Esophagus muscularis mucosa (tissue), 4 donors: ENCODE data around the gene CELF2. TPM values are rescaled to one million over a fixed set of nuclear protein-coding genes. Genes with fewer than 3 reads are reported as not detected.

ENCODE experiments used
- DNase-seq: peaks from one replicate; pipeline ENCODE4 v3.0.0-alpha.2; 2017; ENCODE audit errors: extremely low spot score
- H3K27ac ChIP-seq, 4 donors: fragments of 200-600 bp; sonication (generic); replicated peaks in 1 of 4; 1 replicate in 3 of 4; 2 replicates in 1 of 4; pipeline ENCODE4 v1.5.1; 2016 to 2019; ENCODE audit warnings: mild to moderate bottlenecking in 1 of 4
- H3K27me3 ChIP-seq, 4 donors: fragments of 200-600 bp; sonication (generic); one replicate each; pipeline versions ENCODE4 v1.5.1 to v1.6.0; 2016 to 2019
- H3K36me3 ChIP-seq, 4 donors: fragments of 200-600 bp; sonication (generic); one replicate each; pipeline ENCODE4 v1.5.1; 2016 to 2019
- H3K4me1 ChIP-seq, 4 donors: fragments of 200-600 bp; sonication (generic); one replicate each; pipeline ENCODE4 v1.5.1; 2016 to 2019
- H3K4me3 ChIP-seq, 4 donors: fragments of 200-600 bp; sonication (generic); 1 replicate in 2 of 4; 2 replicates in 2 of 4; pipeline ENCODE4 v1.5.1; 2016 to 2019; ENCODE audit warnings: mild to moderate bottlenecking in 4 of 4, moderate library complexity in 1 of 4
- H3K9me3 ChIP-seq, 4 donors: fragments of 200-600 bp; sonication (generic); 1 replicate in 3 of 4; 2 replicates in 1 of 4; pipeline ENCODE4 v1.5.1; 2016 to 2019
- EP300 ChIP-seq: sonication (generic); formaldehyde crosslinking; IDR thresholded peaks from one replicate; pipeline ENCODE4 v1.6.1; 2017; ENCODE audit warnings: antibody characterized with exemption
- POLR2A ChIP-seq: fragments of 450-650 bp; IDR thresholded peaks from one replicate; pipeline ENCODE4 v1.6.1; 2017; ENCODE audit warnings: antibody characterized with exemption, moderate library complexity, mild to moderate bottlenecking, low read depth
- POLR2AphosphoS5 ChIP-seq, 2 donors: sonication (generic); formaldehyde crosslinking; IDR thresholded peaks; one replicate each; pipeline ENCODE4 v1.6.1; 2017; ENCODE audit warnings: antibody characterized with exemption in 2 of 2
- WGBS: methylation state at CpG from one replicate; pipeline ENCODE4 v1.1.5; 2018; 5-methylcytosine and 5-hydroxymethylcytosine counted together
- intact Hi-C: fragments of 100-400 bp; cut with DNase I; formaldehyde crosslinking; loops from one replicate; pipeline ENCODE4 v1.15.1; 2023
- total RNA-seq, 4 donors: library from RNA; depleted of rRNA; stranded (reverse); fragments of >200 nt; gene quantifications; one replicate each; pipeline versions ENCODE4 v1.1.0 to v1.2.1, GENCODE V29; 2016
- TF ChIP-seq, protein P1 (sequence below), 3 experiments: fragments of 200-600 bp in 2 of 3; fragments of 450-650 bp in 1 of 3; sonication (generic) in 2 of 3; IDR thresholded peaks; one replicate each; pipeline ENCODE4 v1.5.1; 2017 to 2019; ENCODE audit warnings: antibody characterized with exemption in 3 of 3, mild to moderate bottlenecking in 2 of 3, moderate library complexity in 1 of 3

Gene CELF2
- total RNA-seq, 4 donors from 2014 or later = 81.8 to 128 (median 104) TPM

DNA sequence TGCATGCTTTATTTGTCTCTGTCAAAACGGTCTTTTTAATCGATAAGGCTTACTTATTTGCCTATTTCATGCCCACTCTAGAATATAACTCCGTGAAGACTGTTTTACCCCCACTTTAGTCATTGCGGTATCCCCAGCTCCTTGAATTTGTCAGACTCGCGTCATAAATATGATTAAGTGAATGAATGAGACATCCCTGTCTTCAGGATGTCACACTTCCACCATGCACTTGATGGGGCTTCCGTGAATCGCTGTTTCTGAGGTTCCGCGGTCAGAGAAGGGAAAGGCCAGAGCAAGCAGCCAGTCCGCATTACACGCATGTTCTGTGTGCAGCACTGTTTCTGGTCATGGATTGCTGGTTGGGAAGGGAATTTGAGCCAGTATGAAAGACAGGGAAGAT lies 138.8 kb downstream of the CELF2 start:
- no peak overlapping the region for H3K4me3 ChIP-seq
- TF ChIP-seq POLR2AphosphoS5 (IDR thresholded peaks at IDR 0.05) = no peak
- no peak for TF ChIP-seq POLR2A
- TF ChIP-seq, protein P1, sequence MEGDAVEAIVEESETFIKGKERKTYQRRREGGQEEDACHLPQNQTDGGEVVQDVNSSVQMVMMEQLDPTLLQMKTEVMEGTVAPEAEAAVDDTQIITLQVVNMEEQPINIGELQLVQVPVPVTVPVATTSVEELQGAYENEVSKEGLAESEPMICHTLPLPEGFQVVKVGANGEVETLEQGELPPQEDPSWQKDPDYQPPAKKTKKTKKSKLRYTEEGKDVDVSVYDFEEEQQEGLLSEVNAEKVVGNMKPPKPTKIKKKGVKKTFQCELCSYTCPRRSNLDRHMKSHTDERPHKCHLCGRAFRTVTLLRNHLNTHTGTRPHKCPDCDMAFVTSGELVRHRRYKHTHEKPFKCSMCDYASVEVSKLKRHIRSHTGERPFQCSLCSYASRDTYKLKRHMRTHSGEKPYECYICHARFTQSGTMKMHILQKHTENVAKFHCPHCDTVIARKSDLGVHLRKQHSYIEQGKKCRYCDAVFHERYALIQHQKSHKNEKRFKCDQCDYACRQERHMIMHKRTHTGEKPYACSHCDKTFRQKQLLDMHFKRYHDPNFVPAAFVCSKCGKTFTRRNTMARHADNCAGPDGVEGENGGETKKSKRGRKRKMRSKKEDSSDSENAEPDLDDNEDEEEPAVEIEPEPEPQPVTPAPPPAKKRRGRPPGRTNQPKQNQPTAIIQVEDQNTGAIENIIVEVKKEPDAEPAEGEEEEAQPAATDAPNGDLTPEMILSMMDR (IDR thresholded peaks at IDR 0.05) = no peak
- TF ChIP-seq EP300 = no peak
- intact Hi-C loops = no loop called here
- no peak for DNase-seq
- H3K36me3 ChIP-seq = no peaks in the 10 kb centered on the region
- no peaks in the 10 kb centered on the region for H3K27me3 ChIP-seq
- no peak overlapping the region for H3K27ac ChIP-seq
- 97% methylated on average over 12 of the region's 12 CpGs for WGBS
- H3K9me3 ChIP-seq = no peaks in the 10 kb centered on the region
- peaks cover 43 to 73% (median 68%) of the 10 kb centered on the region in 4 donors for H3K4me1 ChIP-seq

DNA sequence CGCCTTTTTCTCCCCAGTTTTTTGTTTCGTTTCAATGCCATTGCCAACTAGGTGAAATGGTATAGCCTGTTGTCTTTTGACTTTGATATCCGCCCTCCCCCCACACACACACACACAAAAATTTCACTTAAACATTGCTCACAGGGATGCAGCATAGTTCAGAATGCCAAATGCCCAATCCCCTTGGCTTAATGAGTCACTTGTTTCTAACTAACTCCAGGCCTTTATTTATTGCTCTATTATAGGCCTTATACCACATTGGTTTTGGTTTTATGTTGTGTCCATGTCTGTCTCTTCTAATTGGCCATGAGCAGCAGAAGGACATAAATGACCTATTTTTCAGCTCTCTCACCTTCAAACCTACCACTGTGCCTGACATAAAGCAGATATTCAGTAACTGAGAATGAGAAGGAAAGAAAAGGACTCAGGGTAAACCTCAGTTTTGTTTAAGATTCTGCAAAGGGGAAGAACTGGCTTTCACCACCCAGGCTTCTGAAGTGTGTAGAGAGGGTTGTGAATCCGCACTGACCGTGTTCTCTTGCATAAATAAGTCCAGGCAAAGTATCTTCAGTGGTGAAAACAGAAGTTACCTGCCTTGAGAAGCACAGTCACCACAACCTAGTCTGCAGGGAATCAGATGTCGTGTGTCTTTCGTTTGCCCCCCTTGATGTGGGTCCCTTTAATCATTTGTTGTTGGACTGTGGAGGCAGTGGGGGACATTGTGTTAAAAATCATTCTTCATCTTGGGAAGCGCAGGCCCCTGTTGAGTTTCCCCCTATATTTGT lies 139.8 kb downstream of the CELF2 start:
- H3K4me1 ChIP-seq = peaks cover 42 to 80% (median 74%) of the 10 kb centered on the region in 4 donors
- H3K27ac ChIP-seq = no peak overlapping the region
- H3K4me3 ChIP-seq = no peak overlapping the region
- no peaks in the 10 kb centered on the region for H3K36me3 ChIP-seq
- H3K27me3 ChIP-seq = no peaks in the 10 kb centered on the region
- 89% methylated on average over 8 of the region's 8 CpGs for WGBS
- no peaks in the 10 kb centered on the region for H3K9me3 ChIP-seq
- intact Hi-C loops = no loop called here
- DNase-seq = no peak
- TF ChIP-seq, protein P1 (IDR thresholded peaks at IDR 0.05) = no peak
- no peak for TF ChIP-seq POLR2A
- TF ChIP-seq POLR2AphosphoS5 (IDR thresholded peaks at IDR 0.05) = no peak
- TF ChIP-seq EP300 = no peak

DNA sequence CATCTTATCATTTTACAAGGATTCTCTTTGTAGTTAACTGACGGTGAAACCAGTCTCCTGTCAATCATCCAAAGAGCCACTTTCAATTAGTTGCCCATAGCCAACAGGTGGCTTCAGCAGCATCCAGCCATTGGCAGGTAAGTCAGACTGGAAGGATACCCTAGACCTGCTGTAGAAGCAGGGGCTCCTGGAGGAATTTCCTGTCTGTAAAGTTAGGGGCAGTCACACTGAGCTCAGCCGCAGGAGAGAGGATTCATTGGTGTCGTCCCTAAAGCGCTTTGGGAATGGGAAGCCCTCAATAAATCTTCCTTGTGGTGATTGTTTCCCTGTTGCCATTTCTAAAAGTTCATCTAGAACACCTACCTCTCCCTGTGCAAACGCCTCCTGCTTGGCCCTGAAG lies 140.4 kb downstream of the CELF2 start:
- TF ChIP-seq, protein P1 (IDR thresholded peaks at IDR 0.05) = no peak
- TF ChIP-seq POLR2A (no peak), EP300 (no peak), POLR2AphosphoS5 (IDR thresholded peaks at IDR 0.05) (no peak)
- Histone ChIP-seq H3K36me3 (no peaks in the 10 kb centered on the region), H3K4me3 (no peak overlapping the region), H3K27ac (no peak overlapping the region), H3K27me3 (no peaks in the 10 kb centered on the region), H3K4me1 (peaks cover 44 to 82% (median 78%) of the 10 kb centered on the region in 4 donors), H3K9me3 (no peaks in the 10 kb centered on the region)
- DNase-seq = no peak
- 96% methylated on average over 5 of the region's 5 CpGs for WGBS
- intact Hi-C loops = no loop called here

DNA sequence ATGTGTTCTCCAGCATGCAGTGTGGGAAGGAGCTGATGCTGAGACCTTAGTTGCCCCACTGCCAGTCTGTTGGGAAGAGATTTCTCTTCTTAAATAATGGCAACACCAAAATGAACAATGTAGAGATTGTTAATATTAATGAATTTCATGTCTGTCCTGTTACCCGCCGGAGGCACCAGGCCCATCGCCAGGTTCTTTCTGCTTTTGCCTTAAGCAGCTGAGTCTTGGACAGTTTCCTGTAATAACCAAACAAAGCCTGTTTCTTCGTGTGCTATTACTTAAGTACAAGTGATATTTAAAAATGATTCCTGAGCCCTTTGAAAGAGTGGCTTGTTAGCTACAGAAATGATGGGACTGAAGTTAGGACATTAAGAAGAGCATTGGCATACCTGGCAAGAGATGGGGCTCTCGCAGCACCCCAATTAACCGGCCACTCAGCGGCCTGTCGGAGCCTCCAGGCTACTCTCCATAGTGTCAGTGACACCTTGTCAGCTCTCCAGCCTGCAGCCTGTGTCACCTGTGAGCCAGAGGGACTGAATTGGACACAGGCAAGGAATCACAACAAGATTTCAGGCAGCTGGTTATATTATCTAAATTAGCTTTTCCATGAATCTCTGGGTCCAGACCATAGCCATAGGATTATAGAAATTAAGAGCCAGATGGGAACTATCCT lies 142.0 kb downstream of the CELF2 start:
- no peak overlapping the region for H3K4me3 ChIP-seq
- intact Hi-C loops = loop anchor here (10.0 kb wide), 2 partner anchors 115 to 235 kb away; no protein-coding TSS in a partner anchor
- H3K27me3 ChIP-seq = no peaks in the 10 kb centered on the region
- peaks cover 54 to 83% (median 78%) of the 10 kb centered on the region in 4 donors for H3K4me1 ChIP-seq
- 43% methylated on average over 8 of the region's 8 CpGs for WGBS
- no peaks in the 10 kb centered on the region for H3K36me3 ChIP-seq
- peak overlapping the region; percentile 35 to 93 (median 74) for H3K27ac ChIP-seq
- TF ChIP-seq, protein P1 (IDR thresholded peaks at IDR 0.05) = no peak
- TF ChIP-seq EP300 = no peak
- TF ChIP-seq POLR2A = no peak
- TF ChIP-seq POLR2AphosphoS5 (IDR thresholded peaks at IDR 0.05) = no peak
- DNase-seq = no peak
- no peaks in the 10 kb centered on the region for H3K9me3 ChIP-seq
